Measurements from ENCODE around the gene AMDHD2. TPM values are rescaled to one million over a fixed set of nuclear protein-coding genes. Genes with fewer than 3 reads are reported as not detected.

The AMDHD2 gene
- total RNA-seq, 1 donor from 2014 or later: 58.3 TPM

- no peaks in the 10 kb centered on the region for H3K36me3 Mint-ChIP-seq (ENCODE audit: low read depth)
- H3K4me3 Mint-ChIP-seq: peak overlapping the region; percentile 91
- no peaks in the 10 kb centered on the region for H3K27me3 Mint-ChIP-seq (ENCODE audit: low read depth)
- no peak for DNase-seq (ENCODE audit: low read depth, low spot score)
- TF ChIP-seq CTCF (conservative IDR thresholded peaks at IDR 0.05): no peak
- H3K9me3 Mint-ChIP-seq: no peaks in the 10 kb centered on the region
- H3K27ac Mint-ChIP-seq (ENCODE audit: unreplicated experiment): no peak overlapping the region
- H3K4me1 Mint-ChIP-seq: peaks cover 35% of the 10 kb centered on the region
Measured at GRCh38 chr16:2511128-2511800, 8.9 kb upstream of the AMDHD2 start.

- H3K4me3 Mint-ChIP-seq: peak overlapping the region; percentile 91
- H3K27me3 Mint-ChIP-seq (ENCODE audit: low read depth): no peaks in the 10 kb centered on the region
- H3K4me1 Mint-ChIP-seq: peaks cover 44% of the 10 kb centered on the region
- H3K9me3 Mint-ChIP-seq: no peaks in the 10 kb centered on the region
- H3K27ac Mint-ChIP-seq (ENCODE audit: unreplicated experiment): peak overlapping the region; percentile 62
- no peak for DNase-seq (ENCODE audit: low read depth, low spot score)
- TF ChIP-seq CTCF (conservative IDR thresholded peaks at IDR 0.05): no peak
- no peaks in the 10 kb centered on the region for H3K36me3 Mint-ChIP-seq (ENCODE audit: low read depth)
Measured at GRCh38 chr16:2511996-2512734, 8.0 kb upstream of the AMDHD2 start.

- TF ChIP-seq CTCF (conservative IDR thresholded peaks at IDR 0.05): peak; percentile 31
- Mint-ChIP-seq H3K4me1 (peaks cover 48% of the 10 kb centered on the region), H3K36me3 (ENCODE audit: low read depth) (no peaks in the 10 kb centered on the region), H3K4me3 (peak overlapping the region; percentile 91), H3K27me3 (ENCODE audit: low read depth) (no peaks in the 10 kb centered on the region), H3K9me3 (no peaks in the 10 kb centered on the region), H3K27ac (ENCODE audit: unreplicated experiment) (peak overlapping the region; percentile 98)
- no peak for DNase-seq (ENCODE audit: low read depth, low spot score)
Measured at GRCh38 chr16:2512735-2513404, 7.3 kb upstream of the AMDHD2 start.

- Mint-ChIP-seq H3K9me3 (no peaks in the 10 kb centered on the region), H3K27me3 (ENCODE audit: low read depth) (no peaks in the 10 kb centered on the region), H3K27ac (ENCODE audit: unreplicated experiment) (peak within 1 kb of the TSS; percentile 98), H3K36me3 (ENCODE audit: low read depth) (no peaks in the 10 kb centered on the region), H3K4me1 (peaks cover 48% of the 10 kb centered on the region), H3K4me3 (peak within 1 kb of the TSS; percentile 96)
- no peak for TF ChIP-seq CTCF (conservative IDR thresholded peaks at IDR 0.05)
- peak; percentile 84 for DNase-seq (ENCODE audit: low read depth, low spot score)
Measured at GRCh38 chr16:2513405-2514332, 6.5 kb upstream of the AMDHD2 start, which contains the start of gene ATP6V0C. Gene ATP6V0C (plus strand): TSS chr16:2513952. CDS start chr16:2514104, 152 bp downstream.
